ENCODE results near the gene GDF10.

The GDF10 gene

DNA sequence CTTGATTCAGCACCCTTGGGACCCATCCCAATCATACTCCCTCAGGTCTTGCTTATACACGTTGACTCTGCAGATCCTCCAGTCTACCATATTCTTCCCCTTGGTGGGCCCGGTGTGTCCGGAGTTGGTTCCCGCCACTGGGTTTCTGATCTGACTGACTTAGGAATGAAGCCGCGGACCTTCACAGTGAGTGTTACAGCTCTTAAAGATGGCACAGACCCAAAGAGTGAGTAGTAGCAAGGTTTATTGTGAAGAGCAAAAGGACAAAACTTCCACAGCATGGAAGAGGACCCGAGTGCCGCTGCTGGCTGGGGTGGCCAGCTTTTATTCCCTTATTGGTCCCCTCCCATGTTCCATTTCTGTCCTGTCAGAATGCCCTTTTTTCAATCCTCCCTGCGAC lies 5.9 kb upstream of the GDF10 start:
- no peak for DNase-seq

DNA sequence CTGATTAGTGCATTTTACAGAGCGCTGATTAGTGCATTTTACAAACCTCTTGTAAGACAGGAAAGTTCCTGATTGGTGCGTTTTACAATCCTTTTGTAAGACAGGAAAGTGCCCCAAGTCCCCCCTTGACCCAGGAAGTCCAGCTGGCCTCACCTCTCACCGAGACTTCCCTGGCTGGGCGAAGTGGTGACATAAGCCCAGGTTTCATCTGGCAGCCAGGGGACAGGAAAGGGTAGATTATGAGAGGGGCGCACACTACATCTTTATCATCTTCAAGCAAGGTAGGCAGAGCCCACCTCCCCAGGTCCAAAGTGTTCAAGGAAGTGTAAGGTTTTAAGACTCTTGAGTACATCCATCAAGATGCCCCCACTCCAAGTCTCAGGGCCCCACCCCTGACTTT lies 5.5 kb upstream of the GDF10 start:
- no peak for DNase-seq

DNA sequence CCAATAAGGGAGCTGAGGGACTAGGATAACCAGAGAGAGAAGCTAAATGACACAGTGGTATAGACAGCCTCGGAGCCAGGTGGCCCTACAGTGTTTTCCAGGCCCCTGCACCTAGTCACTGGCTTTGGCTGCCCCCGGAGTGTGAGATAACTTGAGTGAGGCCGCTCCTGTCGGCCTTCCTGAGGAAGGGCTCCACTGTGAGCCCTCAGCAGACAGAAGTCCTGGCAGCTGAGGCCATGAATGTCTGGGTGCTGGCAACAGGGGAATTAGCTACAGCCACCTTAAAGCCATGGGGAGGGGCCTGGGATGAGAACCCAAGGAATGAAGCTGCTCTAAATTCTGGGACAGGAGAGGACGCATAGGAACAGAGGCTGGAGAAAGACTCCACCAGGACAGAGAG lies 4.6 kb upstream of the GDF10 start:
- no peak for DNase-seq

DNA sequence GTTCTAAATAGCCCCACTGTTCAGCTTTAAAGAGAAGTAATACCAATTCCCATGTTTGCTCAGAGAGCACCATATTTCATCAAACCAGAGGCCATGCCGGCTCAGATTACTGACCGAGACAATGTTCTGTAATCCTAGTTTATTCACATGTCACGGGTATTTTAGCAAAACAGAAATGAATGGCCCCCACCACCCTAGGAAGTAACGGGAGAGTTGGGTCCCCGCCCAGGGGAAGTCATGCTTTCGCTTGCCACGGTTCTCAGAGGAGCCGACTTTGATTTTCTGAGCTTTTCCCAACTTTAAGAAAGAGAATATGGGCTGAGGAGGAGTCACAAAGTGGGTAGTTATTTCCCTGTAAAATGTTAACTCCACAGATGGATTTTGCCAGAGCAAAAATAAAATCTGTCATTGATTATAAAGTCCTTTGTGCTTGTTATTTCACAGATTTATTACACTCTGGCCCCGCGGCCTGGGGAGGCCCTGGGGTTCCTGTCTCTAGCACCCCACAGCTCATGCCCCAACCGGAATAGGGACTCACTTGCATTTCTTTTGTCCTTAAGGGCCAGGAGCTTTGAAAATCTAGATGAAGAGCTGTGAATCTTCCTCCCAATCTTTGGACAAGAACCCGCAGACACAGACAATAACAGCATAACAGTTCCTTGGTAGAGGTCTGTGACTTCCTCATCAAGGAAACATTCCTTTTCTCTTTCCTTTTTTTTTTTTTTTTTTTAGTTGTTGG lies 3.7 kb upstream of the GDF10 start:
- DNase-seq = no peak

DNA sequence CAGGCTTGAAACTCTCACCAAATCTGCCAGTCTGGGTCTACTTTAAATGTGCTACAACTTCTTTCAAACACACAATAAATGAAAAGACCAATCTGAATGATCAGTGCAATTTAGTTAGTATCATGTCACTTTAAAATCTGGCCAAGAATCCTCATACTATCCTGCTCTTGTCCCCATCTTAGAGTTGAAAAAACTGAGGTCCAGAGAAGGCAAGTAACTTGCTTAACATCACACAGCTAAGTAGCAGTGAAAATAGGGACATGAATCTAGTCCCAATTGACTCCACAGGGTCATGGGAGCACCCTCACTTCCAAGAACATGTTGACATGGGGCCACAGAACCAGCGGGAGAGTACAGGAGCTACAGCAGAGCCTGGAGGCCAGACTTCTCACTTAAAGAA lies 3.1 kb upstream of the GDF10 start:
- DNase-seq = no peak

DNA sequence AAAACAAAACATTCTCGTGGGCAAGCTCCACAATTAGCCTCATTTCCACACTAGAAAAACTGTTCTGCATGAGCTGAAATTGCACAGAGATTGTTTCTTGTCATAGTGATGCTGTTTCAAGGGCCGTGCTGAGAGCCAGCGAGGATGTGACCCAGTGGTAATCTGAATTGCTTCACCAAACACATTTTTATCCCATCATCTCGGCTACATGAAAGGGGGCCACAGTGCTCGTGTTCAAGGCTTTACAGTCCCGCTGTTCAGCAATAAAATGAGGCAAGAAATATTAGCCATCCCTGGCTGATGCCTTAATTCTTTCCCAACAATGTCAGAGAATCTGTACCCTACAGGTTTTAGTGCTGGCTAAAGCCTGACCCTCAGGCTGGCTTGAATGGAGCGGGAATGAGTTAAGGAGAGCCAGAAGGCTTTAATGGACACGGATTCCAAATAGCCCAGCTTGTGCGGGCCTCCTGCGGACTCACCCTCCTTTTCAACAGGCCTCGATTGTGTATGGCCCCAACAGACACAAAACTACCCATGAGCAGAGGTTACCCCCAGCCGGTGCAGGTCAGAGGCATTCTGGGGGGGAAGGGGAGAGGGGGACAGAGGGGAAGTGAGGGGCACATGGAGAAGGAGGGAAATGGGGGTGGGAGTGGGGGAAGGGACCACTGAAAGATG lies 2.0 kb upstream of the GDF10 start:
- no peak for DNase-seq

DNA sequence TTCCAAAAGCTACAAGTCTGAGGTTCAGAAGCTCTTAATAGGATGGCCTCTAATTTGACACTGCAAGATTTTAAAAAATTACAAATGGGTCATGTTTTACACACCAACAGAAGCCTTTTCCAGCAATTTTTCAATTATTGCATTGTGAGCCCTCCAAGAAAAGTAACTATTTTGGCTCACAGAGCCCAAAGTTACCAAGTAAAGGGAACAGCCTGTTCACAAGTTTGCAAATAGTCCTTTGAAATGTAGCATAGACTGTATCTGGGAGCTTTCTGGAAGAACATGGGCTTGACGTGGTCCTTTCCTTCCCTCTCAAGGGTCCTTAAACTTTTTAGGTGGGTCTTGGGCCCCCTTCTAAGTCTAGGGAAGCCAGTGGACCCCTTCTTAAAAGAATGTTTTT lies 1.3 kb upstream of the GDF10 start:
- no peak for DNase-seq

DNA sequence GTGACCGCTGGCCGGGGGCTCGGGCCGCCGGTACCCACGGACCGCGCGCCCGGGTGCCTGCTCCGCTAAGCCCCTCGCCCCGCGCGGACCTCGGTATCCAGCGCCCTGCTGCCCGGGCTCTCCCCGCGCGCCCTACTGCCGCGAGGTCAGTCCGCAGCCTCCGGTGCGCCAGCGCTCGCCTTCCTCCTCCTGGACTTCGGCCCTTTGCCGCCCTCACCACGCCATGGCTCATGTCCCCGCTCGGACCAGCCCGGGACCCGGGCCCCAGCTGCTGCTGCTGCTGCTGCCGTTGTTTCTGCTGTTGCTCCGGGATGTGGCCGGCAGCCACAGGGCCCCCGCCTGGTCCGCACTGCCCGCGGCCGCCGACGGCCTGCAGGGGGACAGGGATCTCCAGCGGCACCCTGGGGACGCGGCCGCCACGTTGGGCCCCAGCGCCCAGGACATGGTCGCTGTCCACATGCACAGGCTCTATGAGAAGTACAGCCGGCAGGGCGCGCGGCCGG lies 483 bp downstream of the GDF10 start:
- no peak for DNase-seq

DNA sequence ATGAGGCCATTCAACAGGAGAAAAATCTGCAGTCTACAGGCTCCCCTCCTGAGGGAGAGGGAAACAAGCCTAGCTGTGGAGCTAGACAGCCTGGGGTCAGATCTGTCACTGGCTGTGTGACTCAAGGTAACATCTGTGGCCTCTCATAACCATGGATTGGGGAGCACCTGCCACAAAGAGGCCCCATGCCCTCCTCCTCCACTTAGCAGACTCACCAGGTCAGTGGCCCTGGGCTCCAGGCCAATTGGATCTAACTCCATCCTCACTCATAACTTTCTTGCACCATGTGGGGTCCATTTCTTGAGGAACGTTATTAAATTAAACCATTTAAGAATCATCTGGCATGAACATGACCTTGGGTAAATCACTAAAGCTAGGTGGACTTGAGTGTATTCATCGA lies 1.8 kb downstream of the GDF10 start:
- DNase-seq = no peak

DNA sequence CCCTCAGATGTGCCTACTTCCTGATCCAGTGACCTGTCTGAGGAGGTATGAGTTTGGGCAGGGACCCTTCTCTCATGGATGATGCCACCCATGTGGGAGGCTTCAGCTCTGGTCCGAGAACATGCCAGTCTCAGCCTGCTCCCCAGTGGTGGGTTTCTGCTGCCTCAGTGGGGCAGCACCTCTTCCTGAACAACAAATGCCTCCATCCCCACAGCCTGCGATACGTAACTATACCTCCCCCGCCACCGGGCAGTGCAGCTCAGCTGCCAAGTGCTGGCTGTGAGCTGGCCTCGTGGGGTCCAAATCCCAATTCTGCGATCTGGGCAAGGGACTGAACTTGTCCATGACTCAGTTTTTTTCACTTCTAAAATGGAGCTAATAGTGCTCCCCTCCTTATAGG lies 3.1 kb downstream of the GDF10 start:
- DNase-seq = no peak

DNA sequence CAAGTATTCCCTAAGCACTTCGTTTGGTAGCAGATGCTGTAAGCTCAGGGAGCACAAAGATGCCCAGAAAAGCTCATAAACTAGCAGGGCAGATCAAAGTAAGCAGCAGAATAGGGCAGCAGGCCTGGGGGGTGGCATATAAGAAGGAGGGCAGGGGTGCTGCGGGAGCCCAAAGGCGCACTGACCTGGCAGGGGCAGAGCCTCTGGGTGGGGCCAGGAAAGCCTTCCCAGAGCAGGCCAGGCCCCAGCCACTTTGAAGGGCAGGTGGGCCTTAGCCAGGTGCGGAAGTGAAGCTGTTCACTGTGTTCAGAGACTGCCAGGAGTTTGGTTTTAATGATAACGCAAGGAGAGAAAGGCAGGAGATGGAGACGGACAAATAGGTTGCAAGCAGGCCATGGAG lies 3.9 kb downstream of the GDF10 start:
- DNase-seq = no peak

DNA sequence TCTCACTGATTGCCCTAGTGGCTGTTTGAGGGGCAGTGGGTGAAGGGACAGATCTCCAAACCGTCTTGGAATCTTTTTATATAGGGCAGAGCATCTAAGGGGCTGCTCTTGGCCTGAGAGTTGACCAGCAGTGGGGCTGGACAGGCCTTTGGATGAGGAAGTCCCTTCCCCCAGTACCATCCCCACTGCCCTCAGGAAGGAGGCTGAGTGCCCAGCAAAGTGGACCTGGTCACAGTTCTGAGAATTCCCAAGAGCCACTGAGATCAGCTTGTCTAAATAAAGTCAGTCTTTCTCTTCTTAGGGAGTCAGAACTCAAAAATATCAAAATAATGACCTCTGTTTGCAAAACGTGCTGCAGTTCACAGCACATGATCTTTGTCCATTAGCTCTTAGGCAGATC lies 5.6 kb downstream of the GDF10 start:
- DNase-seq = no peak

DNA sequence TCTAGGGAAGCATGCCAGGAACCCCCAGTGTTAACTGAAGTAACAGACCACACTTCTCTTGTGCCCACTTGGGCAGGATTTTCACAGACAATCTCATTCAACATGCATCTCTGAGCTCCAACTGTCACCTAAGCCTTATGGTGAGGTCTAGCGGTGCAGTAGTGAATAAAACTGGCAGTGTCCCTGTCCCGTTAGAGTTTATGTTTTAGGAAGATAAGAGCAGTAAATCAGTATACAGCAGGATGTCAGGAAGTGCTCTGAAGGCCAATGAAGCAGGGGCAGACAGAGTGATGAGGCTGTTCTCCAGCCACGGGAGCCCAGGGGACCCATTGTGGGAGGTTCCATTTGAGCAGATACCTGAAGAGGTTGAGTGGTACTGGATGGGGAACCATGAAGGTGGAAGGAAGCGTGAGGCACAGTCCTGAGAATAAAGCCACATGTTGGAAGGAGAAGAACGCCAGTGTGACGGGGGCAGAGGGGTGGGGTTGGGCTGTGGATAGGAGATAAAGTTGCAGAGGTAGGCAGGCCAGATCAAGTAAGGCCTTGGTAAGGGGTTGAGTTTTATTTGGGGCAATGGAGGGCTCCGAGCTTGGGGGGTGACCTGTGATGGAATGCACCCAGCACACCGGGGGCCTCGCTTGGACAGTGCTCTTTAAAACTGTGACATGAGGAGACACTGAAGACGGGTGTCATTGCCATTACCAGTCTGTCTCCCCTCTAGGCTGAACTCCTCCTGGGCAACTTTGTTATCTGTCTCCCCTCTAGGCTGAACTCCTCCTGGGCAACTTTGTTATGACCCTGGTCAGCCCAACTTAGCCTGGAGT lies 6.6 kb downstream of the GDF10 start:
- no peak for DNase-seq

DNA sequence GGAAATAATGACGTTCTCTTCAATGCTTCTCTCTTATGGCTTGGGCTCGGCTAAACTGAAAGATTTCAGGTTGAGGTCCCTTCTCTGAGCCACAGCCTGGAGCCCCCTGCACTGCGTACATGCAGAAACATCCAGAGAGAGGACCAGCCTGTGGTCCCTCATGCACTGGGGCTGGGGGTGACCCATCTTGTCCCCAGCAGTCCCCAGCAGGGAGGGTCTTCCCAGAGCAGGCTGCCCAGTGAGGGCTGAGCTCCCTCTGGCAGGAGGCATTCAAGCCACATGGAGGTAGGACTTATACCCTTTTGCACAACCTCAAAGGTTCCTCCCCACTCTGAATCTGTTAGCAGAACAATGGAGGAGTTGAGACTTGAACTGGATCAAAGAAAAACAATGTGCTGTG lies 7.4 kb downstream of the GDF10 start:
- no peak for DNase-seq

DNA sequence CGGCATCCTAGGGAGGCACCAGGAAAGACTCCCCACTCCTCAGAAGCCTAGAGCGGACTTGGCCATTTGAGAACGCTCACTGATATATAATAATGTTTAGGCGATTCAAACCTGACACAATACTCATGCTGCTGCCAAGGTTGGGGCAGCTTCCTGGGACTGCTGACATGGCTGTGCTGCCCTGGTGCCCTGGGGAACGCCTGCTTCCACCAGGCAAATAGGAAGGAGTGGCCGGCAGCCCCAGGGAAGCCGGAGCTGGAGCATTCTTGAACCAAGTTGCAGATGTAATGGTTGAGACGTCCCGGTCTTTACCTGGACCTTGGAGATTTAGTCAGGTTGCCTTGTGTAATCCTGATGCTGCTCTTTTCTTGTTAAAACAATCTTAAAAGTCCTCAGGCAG lies 8.8 kb downstream of the GDF10 start:
- DNase-seq = no peak

DNA sequence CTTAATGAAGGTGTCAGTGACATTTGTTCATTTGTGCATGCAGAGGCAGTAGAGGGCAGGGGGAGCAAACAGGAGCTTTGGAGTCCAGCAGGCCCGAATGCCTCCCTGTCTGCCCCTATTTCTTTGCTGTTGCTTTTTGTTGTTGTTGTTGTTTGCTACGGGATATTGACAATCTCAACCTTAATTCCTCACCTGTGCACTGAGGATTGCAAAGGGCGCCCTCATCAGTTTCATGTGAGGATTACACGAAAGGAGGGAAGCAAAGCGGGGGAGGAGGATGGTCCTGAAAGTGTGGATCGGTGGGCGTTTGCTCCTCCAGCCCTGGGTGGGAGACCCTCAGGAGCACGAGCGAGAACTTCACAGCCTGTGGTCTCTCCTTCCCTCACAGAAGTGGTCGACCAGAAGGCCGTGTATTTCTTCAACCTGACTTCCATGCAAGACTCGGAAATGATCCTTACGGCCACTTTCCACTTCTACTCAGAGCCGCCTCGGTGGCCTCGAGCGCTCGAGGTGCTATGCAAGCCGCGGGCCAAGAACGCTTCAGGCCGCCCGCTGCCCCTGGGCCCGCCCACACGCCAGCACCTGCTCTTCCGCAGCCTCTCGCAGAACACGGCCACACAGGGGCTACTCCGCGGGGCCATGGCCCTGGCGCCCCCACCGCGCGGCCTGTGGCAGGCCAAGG lies 9.6 kb downstream of the GDF10 start:
- no peak for DNase-seq

DNA sequence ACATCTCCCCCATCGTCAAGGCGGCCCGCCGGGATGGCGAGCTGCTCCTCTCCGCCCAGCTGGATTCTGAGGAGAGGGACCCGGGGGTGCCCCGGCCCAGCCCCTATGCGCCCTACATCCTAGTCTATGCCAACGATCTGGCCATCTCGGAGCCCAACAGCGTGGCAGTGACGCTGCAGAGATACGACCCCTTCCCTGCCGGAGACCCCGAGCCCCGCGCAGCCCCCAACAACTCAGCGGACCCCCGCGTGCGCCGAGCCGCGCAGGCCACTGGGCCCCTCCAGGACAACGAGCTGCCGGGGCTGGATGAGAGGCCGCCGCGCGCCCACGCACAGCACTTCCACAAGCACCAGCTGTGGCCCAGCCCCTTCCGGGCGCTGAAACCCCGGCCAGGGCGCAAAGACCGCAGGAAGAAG lies 10.1 kb downstream of the GDF10 start:
- no peak for DNase-seq

DNA sequence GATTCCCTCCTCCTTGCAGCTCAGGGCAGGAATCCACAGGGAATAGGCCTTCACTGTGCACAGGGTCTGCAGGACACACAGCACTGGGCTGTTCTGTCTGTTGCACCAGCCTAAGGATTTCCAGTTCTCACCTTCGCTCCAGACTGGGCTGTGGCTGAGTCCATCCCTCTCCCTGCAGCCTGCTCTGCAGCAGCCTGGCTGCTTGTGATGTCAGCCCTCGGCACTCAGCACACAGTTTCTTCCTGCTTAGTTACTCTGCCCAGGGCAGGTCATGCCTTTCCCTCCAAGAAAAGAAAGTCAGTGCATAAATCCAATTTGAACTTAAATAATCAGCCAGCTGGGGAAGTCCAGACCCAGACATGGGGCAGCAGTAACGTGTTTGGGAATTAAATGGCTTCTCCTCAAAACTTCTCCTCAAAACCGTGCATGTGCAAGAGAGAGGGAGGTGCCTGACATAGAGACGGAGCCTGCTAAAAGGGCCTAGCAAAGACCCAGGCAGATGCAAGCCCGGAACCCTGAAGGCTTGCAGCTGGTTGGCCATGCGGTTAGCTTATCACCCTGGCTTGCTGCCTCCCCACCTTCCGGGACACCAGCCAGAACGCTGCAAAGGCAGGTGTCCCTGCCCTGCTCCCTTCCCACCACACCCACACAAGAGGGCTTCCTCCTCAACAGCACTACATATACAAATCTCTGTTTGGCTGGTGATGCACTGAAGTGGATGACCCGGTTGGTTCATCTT lies 11.4 kb downstream of the GDF10 start:
- no peak for DNase-seq

DNA sequence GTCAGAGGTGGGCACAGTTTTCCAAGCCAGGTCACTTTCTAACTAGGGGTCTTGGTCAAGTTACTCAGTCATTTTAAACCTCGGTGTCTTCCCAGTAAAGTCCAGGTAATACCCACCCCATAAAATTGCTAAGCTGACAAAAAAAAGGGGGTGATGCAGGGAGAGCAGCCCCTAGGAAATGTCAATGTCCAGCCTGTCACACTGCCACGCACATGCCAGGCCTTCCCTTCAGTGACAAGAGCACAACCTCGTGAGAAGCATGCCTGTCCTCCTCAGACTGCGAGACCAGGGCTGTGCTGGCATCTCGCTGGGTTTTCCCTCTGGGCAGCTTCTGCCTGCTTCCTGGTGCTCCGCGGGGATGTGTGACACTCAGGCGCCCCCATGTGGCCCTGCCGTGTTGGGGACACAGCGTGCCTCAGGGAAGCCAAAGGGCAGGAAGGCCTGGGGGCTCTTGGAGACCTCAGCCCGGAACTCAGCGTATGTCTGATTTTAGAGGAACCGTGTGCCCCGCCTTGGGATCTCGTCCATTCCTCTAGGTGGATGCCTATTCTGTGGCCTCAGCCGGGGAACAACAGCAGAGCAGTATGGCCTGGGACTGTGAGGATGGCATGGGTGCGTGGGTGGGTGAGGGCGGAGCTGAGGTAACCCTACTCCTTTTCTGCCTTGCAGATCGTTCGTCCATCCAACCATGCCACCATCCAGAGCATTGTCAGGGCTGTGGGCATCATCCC lies 12.1 kb downstream of the GDF10 start:
- DNase-seq = peak in 56 of 58 donors; percentile 5 to 87 (median 68)

DNA sequence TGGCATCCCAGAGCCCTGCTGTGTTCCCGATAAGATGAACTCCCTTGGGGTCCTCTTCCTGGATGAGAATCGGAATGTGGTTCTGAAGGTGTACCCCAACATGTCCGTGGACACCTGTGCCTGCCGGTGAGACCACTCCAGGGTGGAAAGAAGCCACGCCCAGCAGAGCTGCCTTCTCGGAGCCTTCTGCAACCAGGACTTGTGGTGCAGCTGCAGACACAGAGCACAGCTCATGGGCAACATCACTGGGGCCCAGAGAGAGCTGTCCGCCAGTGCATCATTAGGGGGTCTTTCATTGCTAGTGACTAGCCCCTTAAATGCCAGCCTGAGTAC lies 12.6 kb downstream of the GDF10 start:
- DNase-seq = no peak
